GM18867 (cell line): ENCODE measurements around the gene SLC41A3.

ENCODE experiments used
- ATAC-seq: cut with Tn5 transposase; IDR thresholded peaks from one replicate; pipeline ENCODE4 v1.9.1; 2021; ENCODE audit warnings: mild to moderate bottlenecking, moderate library complexity; ENCODE audit not compliant: unreplicated experiment

Gene SLC41A3

GRCh38 chr3:126083913-126084767, at the start of gene SLC41A3:
Gene SLC41A3 (minus strand): TSS chr3:126084124. CDS start chr3:126068219, 15,905 bp downstream.
- peak; percentile 97 for ATAC-seq

GRCh38 chr3:126133606-126134005, 49.7 kb upstream of the SLC41A3 start:
- ATAC-seq, result no peak

GRCh38 chr3:126132751-126133511, 49.0 kb upstream of the SLC41A3 start:
- ATAC-seq, result no peak

- ATAC-seq, result no peak
Measured at GRCh38 chr3:126131881-126132750, 48.2 kb upstream of the SLC41A3 start.

GRCh38 chr3:126130981-126131745, 47.2 kb upstream of the SLC41A3 start:
- no peak for ATAC-seq

GRCh38 chr3:126130081-126130855, 46.3 kb upstream of the SLC41A3 start:
- ATAC-seq, result no peak

GRCh38 chr3:126129398-126129891, 45.5 kb upstream of the SLC41A3 start:
- ATAC-seq, result no peak

- ATAC-seq, result no peak
Measured at GRCh38 chr3:126128504-126129397, 44.8 kb upstream of the SLC41A3 start.

- no peak for ATAC-seq
Measured at GRCh38 chr3:126127904-126128303, 44.0 kb upstream of the SLC41A3 start.

GRCh38 chr3:126127452-126127851, 43.5 kb upstream of the SLC41A3 start:
- ATAC-seq, result no peak

- ATAC-seq, result no peak
Measured at GRCh38 chr3:126126811-126127431, 43.0 kb upstream of the SLC41A3 start.

- ATAC-seq, result no peak
Measured at GRCh38 chr3:126126286-126126685, 42.4 kb upstream of the SLC41A3 start.

- ATAC-seq, result no peak
Measured at GRCh38 chr3:126125781-126126251, 41.9 kb upstream of the SLC41A3 start.

- ATAC-seq, result no peak
Measured at GRCh38 chr3:126125341-126125740, 41.4 kb upstream of the SLC41A3 start.

GRCh38 chr3:126124896-126125295, 41.0 kb upstream of the SLC41A3 start:
- no peak for ATAC-seq

- no peak for ATAC-seq
Measured at GRCh38 chr3:126124148-126124868, 40.4 kb upstream of the SLC41A3 start.

- no peak for ATAC-seq
Measured at GRCh38 chr3:126121632-126122031, 37.7 kb upstream of the SLC41A3 start.
